WTC11 (cell line): ENCODE measurements around the gene PTPRN2.

Experiments used
- ATF1 ChIP-seq: sonication (generic); formaldehyde crosslinking; IDR thresholded peaks from 2 replicates; pipeline ENCODE4 v1.8.1; 2023; ENCODE audit warnings: mild to moderate bottlenecking, moderate library complexity, missing genetic modification reagents
- KAT7 ChIP-seq: sonication (generic); formaldehyde crosslinking; IDR thresholded peaks from 2 replicates; pipeline ENCODE4 v1.8.1; 2023; ENCODE audit warnings: missing genetic modification reagents, mild to moderate bottlenecking, borderline replicate concordance
- TP53 ChIP-seq: sonication (generic); formaldehyde crosslinking; IDR thresholded peaks from 2 replicates; pipeline ENCODE4 v1.8.1; 2023; ENCODE audit warnings: mild to moderate bottlenecking, missing genetic modification reagents
- TF ChIP-seq, protein P1 (sequence below): sonication (generic); formaldehyde crosslinking; conservative IDR thresholded peaks from 2 replicates; pipeline ENCODE4 v1.8.1; 2022; ENCODE audit warnings: mild to moderate bottlenecking, missing genetic modification reagents
- TF ChIP-seq, protein P2 (sequence below): sonication (generic); formaldehyde crosslinking; IDR thresholded peaks from 2 replicates; pipeline ENCODE4 v1.8.1; 2022; ENCODE audit warnings: mild to moderate bottlenecking, missing genetic modification reagents, moderate library complexity, borderline replicate concordance
- TF ChIP-seq, protein P3 (sequence below): fragments of 200-600 bp; IDR thresholded peaks from 2 replicates; pipeline ENCODE4 v1.8.0; 2022; ENCODE audit warnings: antibody characterized with exemption
- TF ChIP-seq, protein P4 (sequence below): sonication (generic); formaldehyde crosslinking; IDR thresholded peaks from 2 replicates; pipeline ENCODE4 v1.8.0; 2022; ENCODE audit warnings: mild to moderate bottlenecking, missing genetic modification reagents

DNA sequence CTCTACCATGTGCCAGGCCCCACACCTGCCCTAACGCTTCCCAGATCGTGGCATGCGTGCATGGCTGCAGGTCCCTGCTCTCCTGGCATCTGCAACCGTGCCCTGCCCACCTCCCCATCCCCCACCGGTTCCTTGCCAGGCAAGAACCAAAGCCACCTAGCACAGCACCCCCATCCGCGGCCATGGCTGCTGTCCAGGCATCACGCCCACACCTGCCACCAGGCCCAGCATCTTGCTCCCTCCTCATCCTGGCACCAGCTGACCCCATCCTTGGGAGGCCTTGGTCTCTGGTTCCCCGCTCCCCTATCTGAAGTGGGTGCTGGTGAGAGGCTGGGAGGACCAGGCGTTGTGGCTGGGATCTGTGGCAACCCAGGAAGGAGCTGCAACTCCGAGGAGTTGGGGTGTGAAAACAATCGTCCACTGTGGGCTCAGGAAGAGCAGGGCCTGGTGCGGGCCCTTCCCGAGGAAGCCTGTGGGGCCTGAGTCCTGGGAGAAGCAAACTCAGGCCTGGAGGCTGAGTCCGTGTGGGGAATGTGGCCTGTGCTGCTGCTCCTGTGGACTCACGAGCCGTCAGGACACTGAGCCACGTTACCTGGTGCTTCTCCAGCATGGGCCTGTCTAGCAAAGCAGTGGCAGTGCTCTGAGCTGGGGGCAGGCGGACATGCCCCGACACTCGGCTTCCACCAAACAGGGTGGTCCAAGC is 833.8 kb downstream of the PTPRN2 start:
- TF ChIP-seq, protein P1, sequence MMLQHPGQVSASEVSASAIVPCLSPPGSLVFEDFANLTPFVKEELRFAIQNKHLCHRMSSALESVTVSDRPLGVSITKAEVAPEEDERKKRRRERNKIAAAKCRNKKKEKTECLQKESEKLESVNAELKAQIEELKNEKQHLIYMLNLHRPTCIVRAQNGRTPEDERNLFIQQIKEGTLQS = no peak
- TF ChIP-seq, protein P2, sequence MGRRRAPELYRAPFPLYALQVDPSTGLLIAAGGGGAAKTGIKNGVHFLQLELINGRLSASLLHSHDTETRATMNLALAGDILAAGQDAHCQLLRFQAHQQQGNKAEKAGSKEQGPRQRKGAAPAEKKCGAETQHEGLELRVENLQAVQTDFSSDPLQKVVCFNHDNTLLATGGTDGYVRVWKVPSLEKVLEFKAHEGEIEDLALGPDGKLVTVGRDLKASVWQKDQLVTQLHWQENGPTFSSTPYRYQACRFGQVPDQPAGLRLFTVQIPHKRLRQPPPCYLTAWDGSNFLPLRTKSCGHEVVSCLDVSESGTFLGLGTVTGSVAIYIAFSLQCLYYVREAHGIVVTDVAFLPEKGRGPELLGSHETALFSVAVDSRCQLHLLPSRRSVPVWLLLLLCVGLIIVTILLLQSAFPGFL (CRISPR knock-in tag) = no peak
- TF ChIP-seq, protein P3, sequence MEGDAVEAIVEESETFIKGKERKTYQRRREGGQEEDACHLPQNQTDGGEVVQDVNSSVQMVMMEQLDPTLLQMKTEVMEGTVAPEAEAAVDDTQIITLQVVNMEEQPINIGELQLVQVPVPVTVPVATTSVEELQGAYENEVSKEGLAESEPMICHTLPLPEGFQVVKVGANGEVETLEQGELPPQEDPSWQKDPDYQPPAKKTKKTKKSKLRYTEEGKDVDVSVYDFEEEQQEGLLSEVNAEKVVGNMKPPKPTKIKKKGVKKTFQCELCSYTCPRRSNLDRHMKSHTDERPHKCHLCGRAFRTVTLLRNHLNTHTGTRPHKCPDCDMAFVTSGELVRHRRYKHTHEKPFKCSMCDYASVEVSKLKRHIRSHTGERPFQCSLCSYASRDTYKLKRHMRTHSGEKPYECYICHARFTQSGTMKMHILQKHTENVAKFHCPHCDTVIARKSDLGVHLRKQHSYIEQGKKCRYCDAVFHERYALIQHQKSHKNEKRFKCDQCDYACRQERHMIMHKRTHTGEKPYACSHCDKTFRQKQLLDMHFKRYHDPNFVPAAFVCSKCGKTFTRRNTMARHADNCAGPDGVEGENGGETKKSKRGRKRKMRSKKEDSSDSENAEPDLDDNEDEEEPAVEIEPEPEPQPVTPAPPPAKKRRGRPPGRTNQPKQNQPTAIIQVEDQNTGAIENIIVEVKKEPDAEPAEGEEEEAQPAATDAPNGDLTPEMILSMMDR = no peak
- no peak for TF ChIP-seq ATF1 (CRISPR knock-in tag)
- no peak for TF ChIP-seq TP53 (CRISPR knock-in tag)
- TF ChIP-seq, protein P4, sequence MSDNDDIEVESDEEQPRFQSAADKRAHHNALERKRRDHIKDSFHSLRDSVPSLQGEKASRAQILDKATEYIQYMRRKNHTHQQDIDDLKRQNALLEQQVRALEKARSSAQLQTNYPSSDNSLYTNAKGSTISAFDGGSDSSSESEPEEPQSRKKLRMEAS = no peak
- TF ChIP-seq KAT7 (CRISPR knock-in tag) = no peak
